Right lobe of liver (tissue), 6 donors: Measurements from ENCODE around the gene FHL3. TPM values are rescaled to one million over a fixed set of nuclear protein-coding genes. Genes with fewer than 3 reads are reported as not detected.
A peak's percentile ranks its signal among the peaks of the same experiment; 100 is the strongest.

Experiments used
- ATAC-seq, 4 donors: fragments of 200-7000 bp; cut with Tn5 transposase; one replicate each; pipeline ENCODE4 v1.9.1; 2020; ENCODE audit warnings: mild to moderate bottlenecking in 4 of 4, moderate library complexity in 4 of 4
- DNase-seq, 3 donors: peaks; one replicate each; pipeline ENCODE4 v3.0.0-alpha.2; 2020
- H3K27ac ChIP-seq, 3 donors: fragments of 200-600 bp; one replicate each; pipeline ENCODE4 v1.8.0; 2022
- H3K27me3 ChIP-seq, 2 donors: fragments of 200-600 bp; one replicate each; pipeline ENCODE4 v1.8.0; 2022
- H3K36me3 ChIP-seq, 4 donors: fragments of 200-600 bp; sonication (generic) in 1 of 4; one replicate each; pipeline versions ENCODE4 v1.5.1 to v1.8.0; 2017 to 2022; ENCODE audit warnings: control low read depth in 1 of 4
- H3K4me1 ChIP-seq, 4 donors: fragments of 200-600 bp; sonication (generic) in 1 of 4; one replicate each; pipeline versions ENCODE4 v1.5.1 to v1.8.0; 2017 to 2022; ENCODE audit warnings: control low read depth in 1 of 4
- H3K4me3 ChIP-seq, 3 donors: fragments of 200-600 bp; one replicate each; pipeline ENCODE4 v1.8.0; 2022
- H3K9me3 ChIP-seq, 4 donors: fragments of 200-600 bp; sonication (generic) in 1 of 4; one replicate each; pipeline versions ENCODE4 v1.5.1 to v1.8.0; 2017 to 2022; ENCODE audit warnings: control low read depth in 1 of 4
- POLR2A ChIP-seq: fragments of 450-650 bp; IDR thresholded peaks from one replicate; pipeline ENCODE4 v1.6.1; 2017; ENCODE audit warnings: antibody characterized with exemption, mild to moderate bottlenecking
- WGBS: methylation state at CpG from one replicate; pipeline ENCODE4 v1.1.6; 2018; ENCODE audit warnings: low coverage, low lambda C conversion rate; ENCODE audit not compliant: insufficient coverage; ENCODE audit errors: missing lambda C conversion rate; 5-methylcytosine and 5-hydroxymethylcytosine counted together
- intact Hi-C, 2 donors: fragments of 100-400 bp; cut with DNase I; formaldehyde crosslinking; loops; one replicate each; pipeline versions ENCODE4 v1.11.2 to v1.14.1; 2022
- total RNA-seq, 6 experiments: library from RNA; depleted of rRNA in 2 of 6; stranded (reverse); fragments of >200 nt in 2 of 6; fragmentation: NEBNext Ultra II Directional in 3 of 6; extraction: Animal tissue kit (Norgen Biotek cat#: 25700) in 3 of 6; gene quantifications; one replicate each; pipeline versions ENCODE4 v1.1.0 to v1.2.4, GENCODE V29; 2016 to 2023
- TF ChIP-seq, protein P1 (sequence below), 4 donors: fragments of 200-600 bp in 3 of 4; fragments of 450-650 bp in 1 of 4; IDR thresholded peaks; one replicate each; pipeline versions ENCODE4 v1.5.1 to v1.8.0; 2016 to 2022; ENCODE audit warnings: antibody characterized with exemption in 4 of 4, mild to moderate bottlenecking in 2 of 4
- donor health status: DM: no; HTN: yes; CAD: no.
- donor health status: DM: no; HTN: no; CAD: no.
- donor health status: DM: no; HTN: no; CAD: no.
- donor health status: DM: no; HTN: yes; CAD: no.
- donor health status: DM: no; HTN: yes; CAD: no.

The FHL3 gene
- total RNA-seq, 6 experiments from 2014 or later = 1.3 to 7.1 (median 4.4) TPM

GRCh38 chr1:38029685-38030511 is 24.6 kb upstream of the FHL3 start:
- no peak overlapping the region for H3K27ac ChIP-seq
- no peaks in the 10 kb centered on the region for H3K9me3 ChIP-seq
- DNase-seq (no peak), ATAC-seq (peak; percentile 39 to 67 (median 44))
- H3K27me3 ChIP-seq = no peaks in the 10 kb centered on the region
- intact Hi-C loops = loop anchor here in 1 of 2 donors (10.0 kb wide), 1 partner anchor 795 kb away; no protein-coding TSS in a partner anchor
- no peak overlapping the region for H3K4me3 ChIP-seq
- H3K36me3 ChIP-seq = peaks cover 0 to 13% (median 4%) of the 10 kb centered on the region in 4 donors
- 4% methylated on average over 4 of the region's 12 CpGs for WGBS
- H3K4me1 ChIP-seq = no peaks in the 10 kb centered on the region
- TF ChIP-seq, protein P1, sequence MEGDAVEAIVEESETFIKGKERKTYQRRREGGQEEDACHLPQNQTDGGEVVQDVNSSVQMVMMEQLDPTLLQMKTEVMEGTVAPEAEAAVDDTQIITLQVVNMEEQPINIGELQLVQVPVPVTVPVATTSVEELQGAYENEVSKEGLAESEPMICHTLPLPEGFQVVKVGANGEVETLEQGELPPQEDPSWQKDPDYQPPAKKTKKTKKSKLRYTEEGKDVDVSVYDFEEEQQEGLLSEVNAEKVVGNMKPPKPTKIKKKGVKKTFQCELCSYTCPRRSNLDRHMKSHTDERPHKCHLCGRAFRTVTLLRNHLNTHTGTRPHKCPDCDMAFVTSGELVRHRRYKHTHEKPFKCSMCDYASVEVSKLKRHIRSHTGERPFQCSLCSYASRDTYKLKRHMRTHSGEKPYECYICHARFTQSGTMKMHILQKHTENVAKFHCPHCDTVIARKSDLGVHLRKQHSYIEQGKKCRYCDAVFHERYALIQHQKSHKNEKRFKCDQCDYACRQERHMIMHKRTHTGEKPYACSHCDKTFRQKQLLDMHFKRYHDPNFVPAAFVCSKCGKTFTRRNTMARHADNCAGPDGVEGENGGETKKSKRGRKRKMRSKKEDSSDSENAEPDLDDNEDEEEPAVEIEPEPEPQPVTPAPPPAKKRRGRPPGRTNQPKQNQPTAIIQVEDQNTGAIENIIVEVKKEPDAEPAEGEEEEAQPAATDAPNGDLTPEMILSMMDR (IDR thresholded peaks at IDR 0.05) = no peak
- no peak for TF ChIP-seq POLR2A

DNA sequence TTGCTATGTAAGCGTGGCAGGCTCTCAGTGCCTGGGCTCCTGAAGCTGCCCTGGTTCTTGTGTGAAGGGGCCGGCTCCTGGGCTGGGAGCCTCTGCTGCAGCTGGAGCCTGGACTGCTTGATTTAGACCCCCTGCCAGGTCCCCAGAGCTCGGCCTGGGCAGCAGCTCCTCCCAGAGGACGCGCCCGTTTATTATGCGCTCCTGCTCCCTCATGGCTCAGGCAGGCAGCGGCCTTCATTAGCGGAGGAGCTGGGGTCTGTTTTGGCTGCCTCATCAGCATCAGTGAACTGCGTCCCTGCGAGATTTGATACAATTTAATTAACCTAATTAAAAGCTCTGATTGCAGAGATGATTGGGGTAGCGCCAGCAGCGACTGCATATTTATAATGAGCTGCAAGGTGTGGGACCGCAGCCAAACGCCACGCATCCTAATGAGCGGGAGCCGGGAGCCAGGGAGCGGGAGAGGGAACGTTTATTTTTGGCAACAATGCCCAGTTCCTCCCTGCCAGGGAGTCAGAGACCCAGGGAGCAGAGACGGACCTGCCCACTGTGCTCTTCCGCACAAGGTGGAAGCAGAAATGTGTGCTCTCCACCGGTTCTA is 23.9 kb upstream of the FHL3 start:
- peaks cover 0 to 17% (median 8%) of the 10 kb centered on the region in 4 donors for H3K36me3 ChIP-seq
- no peaks in the 10 kb centered on the region for H3K4me1 ChIP-seq
- intact Hi-C loops = no loop called here
- no peak for DNase-seq
- H3K27ac ChIP-seq = no peak overlapping the region
- 50% methylated on average over 2 of the region's 23 CpGs for WGBS
- no peaks in the 10 kb centered on the region for H3K9me3 ChIP-seq
- no peaks in the 10 kb centered on the region for H3K27me3 ChIP-seq
- TF ChIP-seq, protein P1 (IDR thresholded peaks at IDR 0.05) = no peak
- no peak for TF ChIP-seq POLR2A
- H3K4me3 ChIP-seq = no peak overlapping the region
- ATAC-seq = peak in 1 of 4 donors; percentile 4

DNA sequence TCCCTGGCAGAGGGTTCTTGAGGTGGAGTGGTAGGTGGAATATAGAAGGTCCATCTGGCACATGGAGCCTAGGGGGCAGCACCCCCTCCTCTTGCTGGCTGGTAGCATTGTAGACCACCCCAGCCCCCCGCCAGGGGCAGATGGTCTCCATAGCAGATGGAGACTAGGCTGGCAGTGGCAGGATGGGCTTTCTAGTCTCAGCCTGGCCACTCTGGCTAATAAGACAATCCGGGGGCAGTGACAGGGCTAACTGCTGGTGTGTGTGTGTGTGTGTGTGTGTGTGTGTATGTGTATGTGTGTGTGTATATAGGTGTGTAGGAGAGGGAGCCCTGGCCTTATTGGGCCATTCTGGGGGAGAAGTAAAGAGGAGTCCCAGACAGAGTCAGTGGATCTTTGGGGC is 23.4 kb upstream of the FHL3 start:
- ATAC-seq = peak in 1 of 4 donors; percentile 3
- no peak overlapping the region for H3K4me3 ChIP-seq
- H3K27me3 ChIP-seq = no peaks in the 10 kb centered on the region
- no peaks in the 10 kb centered on the region for H3K9me3 ChIP-seq
- H3K4me1 ChIP-seq = no peaks in the 10 kb centered on the region
- intact Hi-C loops = no loop called here
- H3K27ac ChIP-seq = no peak overlapping the region
- H3K36me3 ChIP-seq = peaks cover 0 to 22% (median 12%) of the 10 kb centered on the region in 4 donors
- DNase-seq = no peak
- TF ChIP-seq POLR2A = no peak
- TF ChIP-seq, protein P1 (IDR thresholded peaks at IDR 0.05) = no peak
- WGBS = 60% methylated on average over 1 of the region's 2 CpGs

GRCh38 chr1:38028105-38028591 is 22.8 kb upstream of the FHL3 start:
- no peak overlapping the region for H3K4me3 ChIP-seq
- ATAC-seq (no peak), DNase-seq (no peak)
- TF ChIP-seq, protein P1 (IDR thresholded peaks at IDR 0.05) = no peak
- TF ChIP-seq POLR2A = no peak
- no peaks in the 10 kb centered on the region for H3K27me3 ChIP-seq
- 57% methylated on average over 3 of the region's 3 CpGs for WGBS
- intact Hi-C loops = no loop called here
- H3K36me3 ChIP-seq = peaks cover 0 to 27% (median 15%) of the 10 kb centered on the region in 4 donors
- H3K4me1 ChIP-seq = no peaks in the 10 kb centered on the region
- no peaks in the 10 kb centered on the region for H3K9me3 ChIP-seq
- no peak overlapping the region for H3K27ac ChIP-seq
